SIG-M5 treated with dmso at 0.1 percent for 504 hours (cell line): ENCODE data around the gene TMPRSS6.

Experiments used
- DNase-seq: peaks from one replicate; lab custom pipeline; 2025; ENCODE audit not compliant: unreplicated experiment; lab: John Stamatoyannopoulos, UW

The TMPRSS6 gene

GRCh38 chr22:37140686-37141323 is 31.3 kb upstream of the TMPRSS6 start:
- no peak for DNase-seq

GRCh38 chr22:37139762-37140161 is 30.2 kb upstream of the TMPRSS6 start:
- DNase-seq = no peak

- no peak for DNase-seq
Observed at GRCh38 chr22:37138849-37139561, 29.5 kb upstream of the TMPRSS6 start.

GRCh38 chr22:37137903-37138665 is 28.6 kb upstream of the TMPRSS6 start:
- no peak for DNase-seq

- DNase-seq = no peak
Observed at GRCh38 chr22:37137131-37137530, 27.6 kb upstream of the TMPRSS6 start.

- no peak for DNase-seq
Observed at GRCh38 chr22:37135023-37135422, 25.5 kb upstream of the TMPRSS6 start.

GRCh38 chr22:37133304-37134018 is 23.9 kb upstream of the TMPRSS6 start:
- DNase-seq = no peak

GRCh38 chr22:37132773-37133172 is 23.3 kb upstream of the TMPRSS6 start:
- DNase-seq = no peak

GRCh38 chr22:37129866-37130441 is 20.4 kb upstream of the TMPRSS6 start:
- no peak for DNase-seq

- DNase-seq = no peak
Observed at GRCh38 chr22:37128555-37129281, 19.2 kb upstream of the TMPRSS6 start.

- no peak for DNase-seq
Observed at GRCh38 chr22:37127350-37127878, 17.9 kb upstream of the TMPRSS6 start.

- no peak for DNase-seq
Observed at GRCh38 chr22:37126882-37127281, 17.4 kb upstream of the TMPRSS6 start.

GRCh38 chr22:37126383-37126782 is 16.9 kb upstream of the TMPRSS6 start:
- DNase-seq = no peak

- no peak for DNase-seq
Observed at GRCh38 chr22:37123649-37124048, 14.1 kb upstream of the TMPRSS6 start.

- DNase-seq = no peak
Observed at GRCh38 chr22:37122598-37123180, 13.2 kb upstream of the TMPRSS6 start.

GRCh38 chr22:37121887-37122591 is 12.5 kb upstream of the TMPRSS6 start:
- no peak for DNase-seq

GRCh38 chr22:37120569-37121340 is 11.2 kb upstream of the TMPRSS6 start:
- DNase-seq = no peak

GRCh38 chr22:37119872-37120271 is 10.4 kb upstream of the TMPRSS6 start:
- no peak for DNase-seq
